GM19043 (cell line): ENCODE measurements around the gene ELOB.

Source experiments
- ATAC-seq: cut with Tn5 transposase; IDR thresholded peaks from one replicate; pipeline ENCODE4 v1.9.1; 2021; ENCODE audit warnings: low read depth; ENCODE audit not compliant: unreplicated experiment

Gene ELOB

DNA sequence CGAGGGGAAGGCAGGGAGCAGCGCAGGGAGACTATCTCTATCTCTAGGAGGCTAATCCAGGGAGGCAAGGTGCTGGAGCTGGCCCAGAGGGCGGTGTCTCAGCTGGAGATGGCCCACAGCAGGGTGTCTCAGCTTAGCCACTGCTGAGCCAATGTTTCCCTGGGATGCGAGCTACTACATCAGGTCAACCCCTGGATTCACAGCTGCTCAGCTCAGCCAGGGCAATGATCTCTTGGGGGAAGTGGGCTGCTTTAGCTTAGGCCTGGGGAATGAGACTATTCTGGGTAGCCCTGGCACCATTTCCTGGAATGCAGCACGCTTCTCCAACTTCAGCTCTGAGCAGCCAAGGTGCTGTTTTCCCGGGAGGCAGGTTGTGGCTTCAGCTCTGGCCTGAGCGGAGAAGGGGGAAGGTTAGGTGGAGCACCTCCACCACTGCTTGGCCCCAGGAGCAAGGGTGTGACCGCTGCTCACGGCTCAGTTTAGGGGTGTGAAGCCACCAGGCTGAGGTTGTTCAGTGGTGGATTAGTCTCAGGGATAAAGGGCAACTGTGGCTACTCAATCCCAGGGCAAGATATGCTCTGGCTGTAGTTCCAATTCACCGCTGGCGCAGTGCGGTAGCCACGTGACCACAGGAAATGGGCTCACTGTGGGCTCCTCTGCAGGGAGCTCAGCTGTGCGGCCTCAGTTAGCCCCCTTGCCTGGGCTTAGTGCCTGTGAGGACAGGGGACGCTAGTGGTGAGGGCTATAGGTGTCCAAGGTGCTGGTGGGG is 34.8 kb upstream of the ELOB start:
- ATAC-seq, result no peak

DNA sequence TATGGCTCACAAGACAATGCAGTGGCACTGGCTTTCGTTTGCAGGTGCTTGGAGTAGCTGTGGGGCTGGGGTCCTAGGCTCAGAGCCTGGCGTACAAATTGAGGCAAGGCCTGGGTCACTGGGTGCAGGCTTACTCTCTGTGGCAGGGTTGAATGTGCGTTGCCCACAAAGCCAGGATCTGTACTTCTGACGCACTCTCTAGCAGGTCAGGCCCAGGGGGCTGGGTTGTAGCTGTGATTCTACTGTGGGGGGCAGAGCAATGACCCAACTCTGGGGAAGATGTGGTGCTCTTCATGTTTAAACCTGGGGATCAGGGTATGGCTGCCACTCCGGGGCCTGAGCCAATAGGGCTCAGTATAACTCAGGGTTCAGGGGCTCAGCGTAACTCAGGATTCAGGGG is 33.6 kb upstream of the ELOB start:
- no peak for ATAC-seq

DNA sequence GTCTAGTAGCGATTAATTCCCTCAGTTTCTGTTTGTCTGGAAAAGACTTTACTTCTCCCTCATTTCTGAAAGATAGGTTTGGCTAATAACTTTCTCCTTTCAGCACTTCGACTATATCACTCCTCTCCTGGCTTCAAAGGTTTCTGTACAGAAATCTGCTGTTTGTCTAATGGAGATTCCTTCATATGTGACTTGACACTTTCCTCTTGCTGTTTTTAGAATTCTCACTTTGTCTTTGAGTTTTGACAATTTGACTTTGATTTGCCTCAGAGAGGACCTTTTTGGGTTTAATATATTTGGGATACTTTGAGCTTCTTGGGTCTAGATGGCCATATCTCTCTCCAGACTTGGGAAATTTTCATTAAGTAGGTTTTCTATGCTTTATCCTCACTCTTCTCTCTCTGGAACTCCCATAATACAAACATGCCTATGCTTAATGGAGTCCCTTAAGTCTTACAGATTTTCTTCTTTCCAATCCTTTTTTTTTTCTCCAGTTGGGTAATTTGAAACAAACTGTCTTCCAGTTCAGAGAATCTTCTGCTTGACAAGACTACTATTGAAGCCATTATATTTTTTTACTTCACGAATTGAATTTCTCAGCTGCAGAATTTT is 32.2 kb upstream of the ELOB start:
- no peak for ATAC-seq

DNA sequence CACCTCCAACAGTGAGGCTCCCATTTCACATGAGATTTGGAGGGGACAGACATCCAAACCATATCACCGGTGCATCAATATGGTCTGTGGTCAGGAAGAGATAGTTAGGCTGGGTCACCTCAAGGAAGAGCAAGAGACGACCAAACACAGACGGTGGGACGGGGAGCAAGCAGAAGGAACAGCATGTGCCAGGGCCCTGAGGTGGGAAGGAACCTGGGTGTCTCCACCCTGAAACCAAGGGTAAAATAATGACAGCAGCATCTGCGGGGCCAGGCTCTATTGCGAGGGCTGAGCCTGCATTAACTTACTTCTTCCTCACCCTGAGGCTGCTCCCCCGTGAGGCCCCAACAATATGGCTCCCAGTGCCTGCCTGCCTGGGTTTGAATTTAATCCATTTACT is 31.1 kb upstream of the ELOB start:
- no peak for ATAC-seq

DNA sequence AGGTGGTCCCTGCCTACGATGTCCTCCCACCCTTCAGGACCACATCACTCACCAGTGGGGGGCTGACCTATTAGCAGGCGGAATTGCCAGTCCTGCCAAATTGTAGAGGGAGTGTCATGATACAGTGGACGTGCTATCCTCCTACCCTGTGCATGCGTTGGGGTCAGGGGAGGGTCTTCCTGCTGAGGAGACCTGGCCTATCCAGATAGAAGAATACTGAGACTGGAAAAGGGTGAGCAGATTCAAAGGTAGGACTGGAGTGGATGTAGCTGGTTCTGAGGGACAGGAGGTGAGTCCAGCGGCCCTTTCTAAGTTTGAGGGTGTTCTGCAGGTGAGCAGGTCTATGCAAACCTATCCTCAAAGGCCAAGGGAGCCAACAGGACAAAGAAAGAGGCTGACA is 29.2 kb upstream of the ELOB start:
- no peak for ATAC-seq

DNA sequence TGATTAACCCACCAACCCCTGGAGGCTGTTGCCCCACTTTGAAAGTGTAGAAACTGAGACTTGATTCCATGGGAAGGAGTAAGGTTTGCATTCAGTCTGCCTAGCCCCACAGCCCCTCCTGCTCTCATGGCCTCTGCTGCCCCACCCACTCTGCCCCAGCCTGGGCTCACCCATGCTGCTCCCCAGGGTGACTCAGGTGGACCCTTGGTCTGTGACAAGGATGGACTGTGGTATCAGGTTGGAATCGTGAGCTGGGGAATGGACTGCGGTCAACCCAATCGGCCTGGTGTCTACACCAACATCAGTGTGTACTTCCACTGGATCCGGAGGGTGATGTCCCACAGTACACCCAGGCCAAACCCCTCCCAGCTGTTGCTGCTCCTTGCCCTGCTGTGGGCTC is 27.6 kb upstream of the ELOB start:
- ATAC-seq, result no peak

DNA sequence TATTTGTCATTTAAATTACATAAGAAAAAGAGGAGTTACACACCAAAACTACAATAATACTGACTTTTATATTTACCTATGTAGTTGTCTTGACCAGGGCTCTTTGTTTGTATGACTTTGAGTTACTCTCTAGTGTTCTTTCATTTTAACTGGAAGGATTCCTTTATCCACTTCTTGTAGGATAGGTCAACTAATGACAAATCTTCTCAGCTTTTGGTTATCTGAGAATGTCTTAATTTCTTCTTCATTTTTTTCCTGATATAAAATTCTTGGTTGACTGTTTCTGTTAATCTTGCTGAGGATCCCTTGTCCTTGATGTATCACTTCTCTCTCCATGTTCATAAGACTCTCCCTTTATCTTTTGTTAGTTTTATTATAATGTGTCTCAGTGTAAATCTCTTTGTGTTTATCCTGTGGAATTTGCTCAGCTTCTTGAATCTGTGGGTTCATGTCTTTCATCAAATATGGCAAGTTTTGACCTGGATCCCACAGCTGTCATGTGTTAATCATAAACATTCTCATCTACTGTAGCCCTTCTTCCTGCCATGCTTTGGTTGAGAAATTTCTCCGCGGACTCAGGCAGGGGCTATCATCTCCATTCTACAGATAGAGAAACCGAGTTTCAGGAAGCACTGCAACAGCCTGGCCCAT is 26.6 kb upstream of the ELOB start:
- ATAC-seq, result no peak

DNA sequence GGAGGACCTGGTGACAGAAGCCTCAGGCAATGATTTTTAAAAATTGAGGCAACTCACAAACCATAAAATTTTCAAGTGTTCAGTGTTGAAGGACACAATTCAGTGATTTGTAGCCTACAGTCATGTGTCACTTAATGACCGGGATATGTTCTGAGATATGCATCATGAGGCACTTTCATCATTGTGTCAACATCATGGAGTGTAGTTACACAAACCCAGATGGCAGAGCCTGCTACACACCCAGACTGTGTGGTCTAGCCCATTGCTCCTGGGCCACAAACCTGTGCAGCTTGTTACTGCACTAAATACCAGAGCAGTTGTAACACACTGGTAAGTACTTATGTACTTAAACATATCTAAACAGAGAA is 22.8 kb upstream of the ELOB start:
- no peak for ATAC-seq

DNA sequence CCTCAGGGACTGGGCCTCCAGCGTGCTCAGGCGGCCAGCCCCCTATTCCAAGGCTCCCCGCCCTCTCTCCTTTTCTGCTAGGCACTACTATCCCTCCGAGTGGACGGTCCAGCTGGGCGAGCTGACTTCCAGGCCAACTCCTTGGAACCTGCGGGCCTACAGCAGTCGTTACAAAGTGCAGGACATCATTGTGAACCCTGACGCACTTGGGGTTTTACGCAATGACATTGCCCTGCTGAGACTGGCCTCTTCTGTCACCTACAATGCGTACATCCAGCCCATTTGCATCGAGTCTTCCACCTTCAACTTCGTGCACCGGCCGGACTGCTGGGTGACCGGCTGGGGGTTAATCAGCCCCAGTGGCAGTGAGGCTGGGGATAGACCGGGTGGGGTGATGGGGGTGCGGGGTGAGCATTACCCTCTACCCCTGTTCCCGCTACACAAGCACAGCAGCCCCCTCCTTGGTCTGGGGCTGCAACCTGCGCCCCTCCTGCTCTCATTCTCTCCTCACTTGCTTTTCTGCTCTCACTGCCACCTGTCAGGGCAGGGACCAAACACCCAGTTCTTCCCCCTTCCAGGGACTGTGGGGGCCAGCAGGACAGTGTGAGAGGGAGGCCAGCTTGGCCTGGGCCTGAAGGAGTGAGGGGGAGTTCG is 22.3 kb upstream of the ELOB start:
- ATAC-seq, result no peak

DNA sequence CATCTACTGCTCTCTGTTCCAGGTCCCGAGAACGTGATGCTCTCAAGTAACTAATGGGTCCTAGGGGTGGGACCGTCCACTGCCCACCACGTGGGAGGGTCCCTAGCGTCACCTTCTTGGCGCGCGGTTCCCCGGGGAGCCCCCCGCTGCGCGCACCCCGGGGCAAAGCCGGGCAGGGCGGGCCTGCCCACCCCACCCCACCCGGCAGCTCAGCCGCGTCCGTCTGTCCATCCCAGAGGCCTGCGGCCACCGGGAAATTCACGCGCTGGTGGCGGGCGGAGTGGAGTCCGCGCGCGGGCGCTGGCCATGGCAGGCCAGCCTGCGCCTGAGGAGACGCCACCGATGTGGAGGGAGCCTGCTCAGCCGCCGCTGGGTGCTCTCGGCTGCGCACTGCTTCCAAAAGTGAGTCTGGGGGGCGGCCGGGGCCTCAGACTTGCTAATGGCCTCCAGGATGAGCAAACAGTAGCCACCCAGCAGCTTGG is 21.7 kb upstream of the ELOB start:
- no peak for ATAC-seq

DNA sequence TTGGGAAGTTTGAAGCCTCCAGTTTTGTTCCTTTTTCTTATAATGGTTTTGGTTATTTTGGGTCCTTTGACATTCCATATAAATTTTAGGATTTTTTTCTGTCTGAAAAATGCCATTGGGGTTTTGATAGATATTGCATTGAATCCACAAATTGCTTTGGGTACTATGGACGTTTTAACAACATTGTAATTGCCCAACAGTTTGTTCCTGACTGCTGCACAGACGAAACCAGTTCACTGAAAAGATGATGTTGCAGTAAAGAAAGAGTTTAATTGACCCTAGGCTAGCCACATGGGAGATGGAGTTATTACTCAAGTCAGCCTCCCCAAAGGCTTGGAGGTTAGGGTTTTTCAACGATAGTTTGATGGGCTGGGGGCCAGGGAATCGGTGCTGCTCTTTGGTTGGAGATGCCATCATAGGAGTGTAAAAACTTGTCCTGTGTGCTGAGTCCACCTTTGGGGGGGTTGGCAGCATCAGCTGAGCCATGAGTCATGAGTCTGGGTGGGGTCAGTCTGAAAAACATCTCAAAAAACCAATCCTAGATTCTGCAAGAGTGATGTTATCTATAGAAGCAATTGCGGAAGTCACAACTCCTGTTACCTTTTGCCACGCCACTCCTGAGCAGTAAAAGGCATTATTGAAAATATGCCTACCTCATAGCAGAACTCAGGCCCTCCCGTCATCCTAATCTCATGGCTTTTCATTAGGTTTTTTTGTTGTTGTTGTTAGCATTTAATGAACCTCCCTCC is 18.5 kb upstream of the ELOB start:
- no peak for ATAC-seq

DNA sequence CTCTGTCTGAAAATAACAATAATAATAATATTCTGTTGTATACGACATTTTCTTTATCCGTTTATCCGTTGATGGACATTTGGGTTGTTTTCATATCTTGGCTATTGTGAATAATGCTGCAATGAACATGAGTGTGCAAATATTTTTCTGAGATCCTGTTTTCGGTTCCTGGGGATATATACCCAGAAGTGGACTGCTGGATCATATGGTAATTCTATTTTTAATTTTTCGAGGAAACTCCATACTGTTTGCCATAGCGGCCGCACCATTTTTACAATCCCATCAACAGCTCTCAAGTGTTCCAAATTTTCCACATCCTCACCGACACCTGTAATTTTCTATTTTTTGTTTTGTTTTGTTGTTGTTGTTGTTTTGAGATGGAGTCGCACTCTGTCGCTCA is 15.9 kb upstream of the ELOB start:
- ATAC-seq, result no peak

DNA sequence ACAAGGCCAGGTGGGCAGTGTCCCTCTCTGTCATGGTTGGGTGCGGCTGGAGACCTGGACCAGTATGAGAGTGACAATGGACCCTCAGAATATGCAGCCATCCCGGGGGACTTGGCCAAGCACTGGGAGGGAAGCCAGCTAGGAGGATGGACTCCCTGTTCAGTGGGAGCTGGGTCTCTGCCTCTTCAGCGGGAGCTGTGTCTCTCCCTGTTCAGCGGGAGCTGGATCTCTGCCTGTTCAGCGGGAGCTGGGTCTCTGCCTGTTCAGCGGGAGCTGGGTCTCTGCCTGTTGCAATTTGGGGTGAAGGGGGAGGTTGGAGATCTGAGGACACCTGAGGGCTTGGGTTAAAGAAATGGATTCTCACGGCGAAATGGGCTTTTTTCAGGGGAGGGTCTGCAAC is 14.1 kb upstream of the ELOB start:
- no peak for ATAC-seq

DNA sequence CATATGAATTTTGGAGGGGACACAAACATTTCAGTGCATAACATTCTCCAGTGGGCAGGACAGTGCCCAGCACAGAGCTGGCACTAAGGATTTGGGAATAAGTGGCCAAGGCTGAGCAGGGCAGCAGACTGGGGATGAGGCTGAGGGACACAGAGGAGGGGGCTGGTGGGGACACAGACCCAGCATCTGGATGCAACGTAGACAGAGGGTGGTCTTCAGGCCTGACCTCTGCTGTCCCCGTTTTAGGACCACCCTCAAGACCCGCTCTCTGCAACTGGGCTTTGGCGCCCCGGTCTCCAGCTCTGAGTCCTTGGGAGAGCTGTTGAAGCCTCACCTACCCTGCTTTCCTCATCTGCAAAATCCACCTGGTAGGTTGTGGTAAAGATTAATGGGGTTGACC is 13.6 kb upstream of the ELOB start:
- no peak for ATAC-seq

DNA sequence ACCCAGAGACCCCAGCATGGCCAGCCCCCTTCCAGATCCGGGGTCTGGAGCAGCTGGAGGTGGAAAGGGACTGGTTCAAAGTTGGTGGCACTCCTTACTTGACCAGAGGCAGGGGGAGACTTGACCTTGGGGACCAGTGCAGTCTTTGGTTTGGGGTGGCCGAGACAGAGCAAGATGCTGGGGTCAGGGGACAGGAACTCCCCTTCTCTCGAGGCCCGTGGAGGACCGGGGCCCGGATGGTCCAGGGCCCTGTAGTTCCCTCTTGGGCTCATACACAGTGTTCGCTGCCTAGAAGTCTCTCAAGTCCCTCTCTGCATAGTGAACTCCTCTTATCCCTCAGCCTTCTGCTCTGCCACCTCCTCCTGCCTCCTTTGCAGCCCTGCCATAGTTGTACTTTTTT is 10.9 kb upstream of the ELOB start:
- no peak for ATAC-seq

DNA sequence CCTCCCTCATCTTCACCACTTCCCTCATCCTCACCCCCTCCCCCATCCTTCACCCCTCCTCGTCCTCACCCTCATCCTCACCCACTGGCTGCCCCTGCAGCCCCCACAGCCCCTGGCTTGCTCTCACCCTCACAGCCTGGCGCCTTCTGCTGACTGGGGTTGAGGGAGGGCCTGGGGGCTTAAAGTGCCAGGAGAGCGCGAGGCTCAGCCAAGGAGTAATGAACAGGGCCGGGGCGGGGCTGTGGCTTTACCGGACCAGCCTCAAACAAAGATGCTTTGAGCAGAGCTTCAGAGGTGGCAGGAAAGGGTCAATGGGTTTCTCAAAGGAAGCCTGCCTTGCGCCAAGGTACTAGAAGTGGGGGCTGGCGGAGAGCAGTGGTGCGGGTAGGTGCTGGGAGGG is 10.3 kb upstream of the ELOB start, which contains the start of gene PRSS33:
Gene PRSS33, minus strand, starts transcription at position 155 of the 400 bp plus-strand sequence. CDS start 1,013 bp downstream, outside the sequence.
- ATAC-seq, result no peak

DNA sequence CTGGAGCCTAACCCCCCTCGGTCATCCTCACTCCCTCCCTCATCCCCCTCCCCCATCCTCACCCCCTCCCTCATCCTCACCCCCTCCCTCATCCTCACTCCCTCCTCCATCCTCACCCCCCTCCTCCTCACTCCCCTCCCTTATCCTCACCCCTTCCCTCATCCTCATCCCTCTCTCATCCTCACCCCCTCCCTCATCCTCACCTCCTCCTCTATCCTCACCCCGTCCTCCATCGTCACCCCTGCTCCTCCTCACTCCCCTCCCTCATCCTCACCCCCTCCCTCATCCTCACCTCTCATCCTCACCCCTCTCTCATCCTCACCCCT is 9.7 kb upstream of the ELOB start:
- ATAC-seq, result no peak

DNA sequence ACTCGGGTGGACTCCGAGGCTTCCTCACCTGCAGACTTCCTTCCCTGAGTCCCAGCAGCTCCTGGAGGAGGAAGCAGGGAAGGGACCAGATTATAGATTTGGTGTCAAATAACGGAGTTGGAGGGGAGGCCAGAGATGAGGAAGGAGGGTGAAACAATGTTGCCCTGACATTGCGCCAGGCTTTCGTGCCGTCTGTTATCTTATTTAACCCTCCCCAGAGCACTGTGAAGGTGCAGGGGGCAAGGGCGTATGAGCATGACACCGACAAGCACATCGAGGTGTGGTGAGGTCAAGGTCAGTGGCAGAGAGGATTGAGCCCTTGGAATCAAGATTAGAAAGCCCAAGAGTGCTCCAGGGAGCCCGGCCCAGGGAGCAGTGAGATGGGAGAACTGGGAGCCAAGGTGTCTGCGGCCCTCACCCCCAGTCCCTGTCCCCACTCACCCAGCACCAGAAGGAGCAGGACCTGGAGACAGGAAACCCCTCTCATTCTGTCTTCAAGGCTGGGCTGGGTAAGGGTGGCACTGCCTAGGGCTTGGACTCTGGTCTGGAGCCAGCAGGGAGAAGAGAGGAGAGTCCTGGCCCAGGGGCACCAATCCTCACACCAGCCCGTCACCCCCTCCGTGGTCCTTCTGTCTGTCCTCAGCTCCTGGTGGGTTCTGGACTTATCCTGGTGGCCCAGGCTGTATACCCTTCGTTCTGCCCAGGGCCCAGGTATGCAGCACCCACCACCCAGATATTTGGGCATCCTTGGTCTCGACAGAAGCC is 9.2 kb upstream of the ELOB start:
- no peak for ATAC-seq

DNA sequence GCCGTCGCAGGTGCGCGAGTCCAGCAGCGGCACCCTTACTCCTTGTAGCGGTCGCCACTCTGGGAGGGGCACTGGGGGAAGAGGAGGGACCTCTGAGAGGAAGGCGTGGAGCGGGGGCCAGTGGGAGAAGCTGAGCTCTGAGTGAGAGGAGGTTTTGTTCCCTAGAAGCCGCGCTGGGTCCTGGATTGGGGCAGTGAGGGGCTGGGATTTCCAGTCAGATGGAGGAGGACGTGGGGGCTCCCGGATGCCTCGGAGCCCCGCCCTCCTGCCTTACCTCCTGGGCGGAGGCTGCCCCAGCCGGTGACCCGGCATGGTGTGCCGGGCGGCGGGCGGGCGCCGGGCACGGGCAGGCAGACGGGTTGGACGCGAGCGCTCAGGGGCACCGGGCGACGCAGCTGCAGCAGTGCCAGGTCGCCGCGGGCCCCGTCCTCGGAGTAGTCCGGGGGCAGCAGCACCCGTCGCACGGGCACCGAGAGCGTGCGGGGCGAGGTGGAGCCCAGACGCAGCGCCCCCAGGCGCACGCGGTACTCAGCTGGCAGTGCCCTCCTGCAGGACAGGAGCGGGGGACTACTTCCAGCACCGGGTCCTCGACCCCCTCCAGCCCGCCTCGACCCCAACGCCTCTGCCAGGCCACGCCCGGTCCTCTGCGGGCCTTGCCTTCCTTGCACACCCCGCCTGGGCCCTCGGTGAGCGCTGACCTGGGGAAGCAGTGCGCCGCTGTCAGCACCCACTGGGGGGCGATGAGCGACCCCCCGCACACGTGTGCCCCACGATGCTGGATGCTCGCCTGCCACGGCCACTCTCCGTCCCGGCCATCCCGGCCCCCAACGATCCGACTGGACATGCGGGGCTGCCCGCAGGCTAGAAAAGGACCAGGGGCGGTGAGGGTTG is 8.3 kb upstream of the ELOB start:
- no peak for ATAC-seq
